K562 (cell line): Measurements from ENCODE around the gene SH3BGRL3.

Experiments
- CBX1 ChIP-seq: sonication (generic); IDR thresholded peaks from 2 replicates; pipeline ENCODE4 v1.6.1; 2016; ENCODE audit warnings: antibody characterized with exemption, low read depth, mild to moderate bottlenecking
- SAFB ChIP-seq: fragments of 200-400 bp; formaldehyde crosslinking; IDR thresholded peaks from 2 replicates; pipeline ENCODE4 v1.6.1; 2017; ENCODE audit warnings: low read depth, low read length, borderline replicate concordance
- TF ChIP-seq, protein P1 (sequence below), 2 experiments: fragments of 450-650 bp; IDR thresholded peaks; 2 replicates each; pipeline ENCODE4 v1.6.1; 2016; ENCODE audit warnings: mild to moderate bottlenecking in 2 of 2, borderline replicate concordance in 1 of 2, low read depth in 1 of 2, moderate library complexity in 1 of 2
- TF ChIP-seq, protein P2 (sequence below), 2 experiments: fragments of 450-650 bp; formaldehyde crosslinking in 1 of 2; IDR thresholded peaks; 2 replicates each; pipeline versions ENCODE4 v1.4.0 to v1.6.1; 2014 to 2020; ENCODE audit warnings: mild to moderate bottlenecking in 2 of 2, borderline replicate concordance in 1 of 2, low read depth in 1 of 2
- TF ChIP-seq, protein P3 (sequence below), 3 experiments: IDR thresholded peaks in 2 of 3; conservative IDR thresholded peaks in 1 of 3; 2 replicates each; pipeline ENCODE4 v1.5.1; 2011 to 2012; ENCODE audit warnings: low read length in 3 of 3, mild to moderate bottlenecking in 3 of 3, control low read depth in 2 of 3, improper control_type of control experiment in 1 of 3, inconsistent platforms in 1 of 3, low read depth in 1 of 3, mixed read lengths in 1 of 3, moderate library complexity in 1 of 3; ENCODE audit not compliant: insufficient read depth in 2 of 3

DNA sequence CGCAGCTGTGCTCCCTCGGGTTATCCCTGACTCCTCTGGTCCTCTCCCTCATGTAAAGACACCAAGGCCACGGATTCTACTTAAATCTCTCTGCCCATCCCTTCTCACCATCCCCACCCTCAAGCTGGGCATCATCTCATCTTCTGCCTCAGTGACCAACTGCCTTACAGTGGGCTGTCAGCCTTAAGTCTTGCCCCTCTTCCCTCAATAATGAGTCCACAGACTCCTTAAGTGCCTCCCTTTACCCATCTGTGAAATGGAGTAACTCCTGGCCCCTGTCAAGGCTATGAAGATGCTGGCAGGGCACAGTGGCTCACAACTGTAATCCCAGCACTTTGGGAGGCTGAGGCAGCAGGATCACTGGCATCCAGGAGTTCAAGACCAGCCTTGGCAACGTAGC lies 12.1 kb downstream of the SH3BGRL3 start:
- TF ChIP-seq, protein P1, sequence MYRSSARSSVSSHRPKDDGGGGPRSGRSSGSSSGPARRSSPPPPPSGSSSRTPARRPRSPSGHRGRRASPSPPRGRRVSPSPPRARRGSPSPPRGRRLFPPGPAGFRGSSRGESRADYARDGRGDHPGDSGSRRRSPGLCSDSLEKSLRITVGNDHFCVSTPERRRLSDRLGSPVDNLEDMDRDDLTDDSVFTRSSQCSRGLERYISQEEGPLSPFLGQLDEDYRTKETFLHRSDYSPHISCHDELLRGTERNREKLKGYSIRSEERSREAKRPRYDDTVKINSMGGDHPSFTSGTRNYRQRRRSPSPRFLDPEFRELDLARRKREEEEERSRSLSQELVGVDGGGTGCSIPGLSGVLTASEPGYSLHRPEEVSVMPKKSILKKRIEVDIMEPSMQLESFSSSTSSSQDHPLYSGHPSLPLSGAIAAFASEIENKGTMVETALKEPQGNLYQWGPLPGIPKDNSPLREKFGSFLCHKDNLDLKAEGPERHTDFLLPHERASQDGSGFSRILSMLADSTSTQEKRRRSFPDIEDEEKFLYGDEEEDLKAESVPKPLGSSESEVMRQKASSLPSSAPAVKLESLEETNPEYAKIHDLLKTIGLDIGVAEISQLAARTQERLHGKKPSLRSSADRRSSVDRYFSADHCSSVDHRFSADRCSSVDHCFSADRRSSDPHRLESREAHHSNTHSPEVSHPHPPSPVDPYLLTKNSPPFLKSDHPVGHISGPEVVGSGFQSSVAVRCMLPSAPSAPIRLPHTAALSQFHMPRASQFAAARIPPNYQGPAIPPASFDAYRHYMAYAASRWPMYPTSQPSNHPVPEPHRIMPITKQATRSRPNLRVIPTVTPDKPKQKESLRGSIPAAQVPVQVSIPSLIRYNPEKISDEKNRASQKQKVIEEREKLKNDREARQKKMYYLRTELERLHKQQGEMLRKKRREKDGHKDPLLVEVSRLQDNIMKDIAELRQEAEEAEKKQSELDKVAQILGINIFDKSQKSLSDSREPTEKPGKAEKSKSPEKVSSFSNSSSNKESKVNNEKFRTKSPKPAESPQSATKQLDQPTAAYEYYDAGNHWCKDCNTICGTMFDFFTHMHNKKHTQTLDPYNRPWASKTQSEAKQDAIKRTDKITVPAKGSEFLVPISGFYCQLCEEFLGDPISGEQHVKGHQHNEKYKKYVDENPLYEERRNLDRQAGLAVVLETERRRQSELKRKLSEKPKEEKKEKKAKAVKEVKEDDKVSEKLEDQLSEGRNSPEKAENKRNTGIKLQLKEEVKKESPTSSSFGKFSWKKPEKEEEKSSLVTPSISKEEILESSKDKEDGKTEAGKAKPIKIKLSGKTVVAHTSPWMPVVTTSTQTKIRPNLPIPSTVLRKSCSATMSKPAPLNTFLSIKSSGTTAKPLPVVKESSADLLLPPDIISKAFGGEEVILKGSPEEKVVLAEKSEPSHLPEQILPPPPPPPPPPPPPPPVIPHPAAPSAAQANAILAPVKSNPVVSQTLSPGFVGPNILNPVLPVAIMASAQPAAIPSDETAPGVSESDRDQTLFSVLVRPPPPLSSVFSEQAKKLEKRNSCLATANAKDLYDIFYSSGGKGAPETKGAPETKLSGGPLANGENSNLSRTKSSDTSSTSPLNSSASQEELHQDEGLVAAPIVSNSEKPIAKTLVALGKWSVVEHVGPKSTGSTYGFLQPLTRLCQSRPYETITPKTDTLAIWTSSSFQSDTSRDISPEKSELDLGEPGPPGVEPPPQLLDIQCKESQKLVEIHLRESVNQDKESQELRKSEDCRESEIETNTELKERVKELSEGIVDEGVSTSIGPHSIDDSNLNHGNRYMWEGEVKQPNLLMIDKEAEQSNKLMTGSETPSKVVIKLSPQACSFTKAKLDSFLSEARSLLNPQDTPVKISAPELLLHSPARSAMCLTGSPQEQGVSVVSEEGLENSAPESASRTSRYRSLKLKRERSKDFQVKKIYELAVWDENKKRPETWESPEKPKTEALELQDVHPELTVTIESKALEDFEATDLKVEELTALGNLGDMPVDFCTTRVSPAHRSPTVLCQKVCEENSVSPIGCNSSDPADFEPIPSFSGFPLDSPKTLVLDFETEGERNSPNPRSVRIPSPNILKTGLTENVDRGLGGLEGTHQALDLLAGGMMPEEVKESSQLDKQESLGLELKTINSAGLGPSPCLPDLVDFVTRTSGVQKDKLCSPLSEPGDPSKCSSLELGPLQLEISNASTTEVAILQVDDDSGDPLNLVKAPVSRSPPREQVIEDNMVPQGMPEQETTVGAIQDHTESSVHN (IDR thresholded peaks at IDR 0.05; ENCODE audit: borderline replicate concordance in 1 of 2, low read depth in 1 of 2): no peak
- TF ChIP-seq, protein P2, sequence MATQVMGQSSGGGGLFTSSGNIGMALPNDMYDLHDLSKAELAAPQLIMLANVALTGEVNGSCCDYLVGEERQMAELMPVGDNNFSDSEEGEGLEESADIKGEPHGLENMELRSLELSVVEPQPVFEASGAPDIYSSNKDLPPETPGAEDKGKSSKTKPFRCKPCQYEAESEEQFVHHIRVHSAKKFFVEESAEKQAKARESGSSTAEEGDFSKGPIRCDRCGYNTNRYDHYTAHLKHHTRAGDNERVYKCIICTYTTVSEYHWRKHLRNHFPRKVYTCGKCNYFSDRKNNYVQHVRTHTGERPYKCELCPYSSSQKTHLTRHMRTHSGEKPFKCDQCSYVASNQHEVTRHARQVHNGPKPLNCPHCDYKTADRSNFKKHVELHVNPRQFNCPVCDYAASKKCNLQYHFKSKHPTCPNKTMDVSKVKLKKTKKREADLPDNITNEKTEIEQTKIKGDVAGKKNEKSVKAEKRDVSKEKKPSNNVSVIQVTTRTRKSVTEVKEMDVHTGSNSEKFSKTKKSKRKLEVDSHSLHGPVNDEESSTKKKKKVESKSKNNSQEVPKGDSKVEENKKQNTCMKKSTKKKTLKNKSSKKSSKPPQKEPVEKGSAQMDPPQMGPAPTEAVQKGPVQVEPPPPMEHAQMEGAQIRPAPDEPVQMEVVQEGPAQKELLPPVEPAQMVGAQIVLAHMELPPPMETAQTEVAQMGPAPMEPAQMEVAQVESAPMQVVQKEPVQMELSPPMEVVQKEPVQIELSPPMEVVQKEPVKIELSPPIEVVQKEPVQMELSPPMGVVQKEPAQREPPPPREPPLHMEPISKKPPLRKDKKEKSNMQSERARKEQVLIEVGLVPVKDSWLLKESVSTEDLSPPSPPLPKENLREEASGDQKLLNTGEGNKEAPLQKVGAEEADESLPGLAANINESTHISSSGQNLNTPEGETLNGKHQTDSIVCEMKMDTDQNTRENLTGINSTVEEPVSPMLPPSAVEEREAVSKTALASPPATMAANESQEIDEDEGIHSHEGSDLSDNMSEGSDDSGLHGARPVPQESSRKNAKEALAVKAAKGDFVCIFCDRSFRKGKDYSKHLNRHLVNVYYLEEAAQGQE (IDR thresholded peaks at IDR 0.05; ENCODE audit: borderline replicate concordance): no peak
- TF ChIP-seq, protein P2 (CRISPR knock-in tag; IDR thresholded peaks at IDR 0.05; ENCODE audit: low read depth): no peak
- TF ChIP-seq CBX1: no peak
- TF ChIP-seq, protein P3, sequence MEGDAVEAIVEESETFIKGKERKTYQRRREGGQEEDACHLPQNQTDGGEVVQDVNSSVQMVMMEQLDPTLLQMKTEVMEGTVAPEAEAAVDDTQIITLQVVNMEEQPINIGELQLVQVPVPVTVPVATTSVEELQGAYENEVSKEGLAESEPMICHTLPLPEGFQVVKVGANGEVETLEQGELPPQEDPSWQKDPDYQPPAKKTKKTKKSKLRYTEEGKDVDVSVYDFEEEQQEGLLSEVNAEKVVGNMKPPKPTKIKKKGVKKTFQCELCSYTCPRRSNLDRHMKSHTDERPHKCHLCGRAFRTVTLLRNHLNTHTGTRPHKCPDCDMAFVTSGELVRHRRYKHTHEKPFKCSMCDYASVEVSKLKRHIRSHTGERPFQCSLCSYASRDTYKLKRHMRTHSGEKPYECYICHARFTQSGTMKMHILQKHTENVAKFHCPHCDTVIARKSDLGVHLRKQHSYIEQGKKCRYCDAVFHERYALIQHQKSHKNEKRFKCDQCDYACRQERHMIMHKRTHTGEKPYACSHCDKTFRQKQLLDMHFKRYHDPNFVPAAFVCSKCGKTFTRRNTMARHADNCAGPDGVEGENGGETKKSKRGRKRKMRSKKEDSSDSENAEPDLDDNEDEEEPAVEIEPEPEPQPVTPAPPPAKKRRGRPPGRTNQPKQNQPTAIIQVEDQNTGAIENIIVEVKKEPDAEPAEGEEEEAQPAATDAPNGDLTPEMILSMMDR (IDR thresholded peaks at IDR 0.05 in 2 of 3, conservative IDR thresholded peaks at IDR 0.05 in 1 of 3; ENCODE audit: insufficient read depth in 2 of 3, low read depth in 1 of 3, low read length in 3 of 3): no peak
- no peak for TF ChIP-seq SAFB
